Measurements from ENCODE around the gene SYCP2L.

DNA sequence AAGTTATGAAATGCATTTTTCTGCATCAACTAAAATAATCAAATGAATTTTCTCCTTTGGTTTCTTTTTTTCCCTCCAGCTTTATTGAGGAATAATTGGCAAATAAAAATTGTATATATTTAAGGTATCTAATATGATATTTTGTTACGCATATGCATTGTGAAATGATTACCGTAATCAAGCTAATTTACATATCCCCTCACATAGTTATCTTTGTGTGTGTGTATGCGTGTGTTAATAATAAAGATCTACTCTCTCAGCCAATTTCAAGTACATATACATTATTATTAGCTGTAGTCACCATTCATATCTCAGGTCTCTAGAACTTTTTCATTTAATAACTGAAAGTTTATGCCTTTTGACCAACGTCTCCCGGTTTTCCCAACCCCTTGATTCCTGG, 61.1 kb downstream of the SYCP2L start:
- TF ChIP-seq, protein P1, sequence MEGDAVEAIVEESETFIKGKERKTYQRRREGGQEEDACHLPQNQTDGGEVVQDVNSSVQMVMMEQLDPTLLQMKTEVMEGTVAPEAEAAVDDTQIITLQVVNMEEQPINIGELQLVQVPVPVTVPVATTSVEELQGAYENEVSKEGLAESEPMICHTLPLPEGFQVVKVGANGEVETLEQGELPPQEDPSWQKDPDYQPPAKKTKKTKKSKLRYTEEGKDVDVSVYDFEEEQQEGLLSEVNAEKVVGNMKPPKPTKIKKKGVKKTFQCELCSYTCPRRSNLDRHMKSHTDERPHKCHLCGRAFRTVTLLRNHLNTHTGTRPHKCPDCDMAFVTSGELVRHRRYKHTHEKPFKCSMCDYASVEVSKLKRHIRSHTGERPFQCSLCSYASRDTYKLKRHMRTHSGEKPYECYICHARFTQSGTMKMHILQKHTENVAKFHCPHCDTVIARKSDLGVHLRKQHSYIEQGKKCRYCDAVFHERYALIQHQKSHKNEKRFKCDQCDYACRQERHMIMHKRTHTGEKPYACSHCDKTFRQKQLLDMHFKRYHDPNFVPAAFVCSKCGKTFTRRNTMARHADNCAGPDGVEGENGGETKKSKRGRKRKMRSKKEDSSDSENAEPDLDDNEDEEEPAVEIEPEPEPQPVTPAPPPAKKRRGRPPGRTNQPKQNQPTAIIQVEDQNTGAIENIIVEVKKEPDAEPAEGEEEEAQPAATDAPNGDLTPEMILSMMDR (IDR thresholded peaks at IDR 0.05): no peak
- no peak for TF ChIP-seq POLR2A (IDR thresholded peaks at IDR 0.05)
